ENCODE data around the gene MEN1. TPM values are rescaled to one million over a fixed set of nuclear protein-coding genes. Genes with fewer than 3 reads are reported as not detected.
A peak's percentile ranks its signal among the peaks of the same experiment; 100 is the strongest.

Gene MEN1
- total and polyA plus RNA-seq, 2 experiments from 2014 or later = 13.2 to 24.6 TPM

- no peaks in the 10 kb centered on the region for H3K9me2 ChIP-seq (ENCODE audit: insufficient read depth)
- H3K9ac ChIP-seq = peak overlapping the region; percentile 74
- H3K36me3 ChIP-seq (ENCODE audit: low read depth) = peaks cover 50% of the 10 kb centered on the region
- peaks cover 61% of the 10 kb centered on the region for H3K79me2 ChIP-seq (ENCODE audit: insufficient read depth)
- TF ChIP-seq EZH2 (IDR thresholded peaks at IDR 0.05; ENCODE audit: insufficient read depth, poor library complexity, severe bottlenecking) (no peak), EZH2phosphoT487 (IDR thresholded peaks at IDR 0.05; ENCODE audit: insufficient read depth, low read depth) (no peak)
- 69 to 73% methylated on average over 6 of the region's 6 CpGs for WGBS, 2 experiments (ENCODE audit: low coverage in 1 of 2, low lambda C conversion rate in 2 of 2, missing lambda C conversion rate in 2 of 2)
- H3K4me2 ChIP-seq (ENCODE audit: unreplicated experiment) = peak overlapping the region; percentile 98
- in situ Hi-C loops (cut with MboI) = no loop called here
- no peaks in the 10 kb centered on the region for H3K9me3 ChIP-seq (ENCODE audit: low read depth)
- peak overlapping the region; percentile 86 for H3K4me3 ChIP-seq
- peaks cover 25% of the 10 kb centered on the region for H3K4me1 ChIP-seq (ENCODE audit: insufficient read depth)
- H4K20me1 ChIP-seq (ENCODE audit: insufficient read depth) = peaks cover 48% of the 10 kb centered on the region; the same call in 1 of the 2 replicates
- no peaks in the 10 kb centered on the region for H3K27me3 ChIP-seq (replicated peaks; ENCODE audit: insufficient read depth)
- no peak for DNase-seq
- H3F3A ChIP-seq (ENCODE audit: insufficient read depth) = peaks cover 58% of the 10 kb centered on the region
- H3K27ac ChIP-seq = no peak overlapping the region
- H2AFZ ChIP-seq = no peak overlapping the region
These were observed 33.9 kb downstream of the MEN1 start for GRCh38 chr11:64776425-64776824.

GRCh38 chr11:64774144-64774543 is 36.2 kb downstream of the MEN1 start:
- DNase-seq = no peak
- Histone ChIP-seq H3K36me3 (ENCODE audit: low read depth) (peaks cover 73% of the 10 kb centered on the region), H3K9me3 (ENCODE audit: low read depth) (no peaks in the 10 kb centered on the region), H3K4me1 (ENCODE audit: insufficient read depth) (peaks cover 20% of the 10 kb centered on the region), H3K79me2 (ENCODE audit: insufficient read depth) (peaks cover 84% of the 10 kb centered on the region), H3K9me2 (ENCODE audit: insufficient read depth) (no peaks in the 10 kb centered on the region), H2AFZ (no peak overlapping the region), H3K4me2 (ENCODE audit: unreplicated experiment) (no peak overlapping the region), H4K20me1 (ENCODE audit: insufficient read depth) (peaks cover 52% of the 10 kb centered on the region; the same call in 1 of the 2 replicates), H3K27me3 (replicated peaks; ENCODE audit: insufficient read depth) (no peaks in the 10 kb centered on the region), H3K4me3 (no peak overlapping the region), H3F3A (ENCODE audit: insufficient read depth) (peaks cover 68% of the 10 kb centered on the region), H3K27ac (no peak overlapping the region), H3K9ac (no peak overlapping the region)
- no peak for TF ChIP-seq EZH2phosphoT487 (IDR thresholded peaks at IDR 0.05; ENCODE audit: insufficient read depth, low read depth)
- TF ChIP-seq EZH2 (IDR thresholded peaks at IDR 0.05; ENCODE audit: insufficient read depth, poor library complexity, severe bottlenecking) = no peak
- WGBS, 2 experiments (ENCODE audit: low coverage in 1 of 2, low lambda C conversion rate in 2 of 2, missing lambda C conversion rate in 2 of 2) = 90% methylated on average over 5 of the region's 5 CpGs
- in situ Hi-C loops (cut with MboI) = no loop called here

- 77 to 82% methylated on average over 3 of the region's 3 CpGs for WGBS, 2 experiments (ENCODE audit: low coverage in 1 of 2, low lambda C conversion rate in 2 of 2, missing lambda C conversion rate in 2 of 2)
- in situ Hi-C loops (cut with MboI) = no loop called here
- Histone ChIP-seq H3K9me3 (ENCODE audit: low read depth) (no peaks in the 10 kb centered on the region), H3K9ac (no peak overlapping the region), H3K4me2 (ENCODE audit: unreplicated experiment) (no peak overlapping the region), H2AFZ (no peak overlapping the region), H3K27me3 (replicated peaks; ENCODE audit: insufficient read depth) (no peaks in the 10 kb centered on the region), H3K9me2 (ENCODE audit: insufficient read depth) (no peaks in the 10 kb centered on the region), H3K4me3 (no peak overlapping the region), H4K20me1 (ENCODE audit: insufficient read depth) (peaks cover 52% of the 10 kb centered on the region; the same call in 1 of the 2 replicates), H3K79me2 (ENCODE audit: insufficient read depth) (peaks cover 93% of the 10 kb centered on the region), H3K4me1 (ENCODE audit: insufficient read depth) (peaks cover 20% of the 10 kb centered on the region), H3F3A (ENCODE audit: insufficient read depth) (peaks cover 84% of the 10 kb centered on the region), H3K36me3 (ENCODE audit: low read depth) (peaks cover 88% of the 10 kb centered on the region), H3K27ac (0 out of 2 replicates have a peak overlapping the region, but pooled peaks have one; percentile 3)
- DNase-seq = peak; percentile 33
- TF ChIP-seq EZH2phosphoT487 (IDR thresholded peaks at IDR 0.05; ENCODE audit: insufficient read depth, low read depth) (no peak), EZH2 (IDR thresholded peaks at IDR 0.05; ENCODE audit: insufficient read depth, poor library complexity, severe bottlenecking) (no peak)
These were observed 37.9 kb downstream of the MEN1 start for GRCh38 chr11:64772303-64773018.

- H3K4me2 ChIP-seq (ENCODE audit: unreplicated experiment) = no peak overlapping the region
- peaks cover 46% of the 10 kb centered on the region; the same call in 1 of the 2 replicates for H4K20me1 ChIP-seq (ENCODE audit: insufficient read depth)
These were observed 38.5 kb downstream of the MEN1 start for GRCh38 chr11:64771861-64772260.

More at GRCh38 chr11:64771861-64772260, 38.5 kb downstream of the MEN1 start:
- H3K36me3 ChIP-seq (ENCODE audit: low read depth) = peaks cover 94% of the 10 kb centered on the region
- no peak for DNase-seq
- H3K79me2 ChIP-seq (ENCODE audit: insufficient read depth) = peaks cover 93% of the 10 kb centered on the region
- no peak overlapping the region for H3K9ac ChIP-seq
- no peak overlapping the region for H2AFZ ChIP-seq
- H3K9me3 ChIP-seq (ENCODE audit: low read depth) = no peaks in the 10 kb centered on the region
- peaks cover 18% of the 10 kb centered on the region for H3K4me1 ChIP-seq (ENCODE audit: insufficient read depth)
- 0 out of 2 replicates have a peak overlapping the region, but pooled peaks have one; percentile 3 for H3K27ac ChIP-seq
- 59 to 68% methylated on average over 2 of the region's 2 CpGs for WGBS, 2 experiments (ENCODE audit: low coverage in 1 of 2, low lambda C conversion rate in 2 of 2, missing lambda C conversion rate in 2 of 2)
- in situ Hi-C loops (cut with MboI) = no loop called here
- H3F3A ChIP-seq (ENCODE audit: insufficient read depth) = peaks cover 79% of the 10 kb centered on the region
- TF ChIP-seq EZH2phosphoT487 (IDR thresholded peaks at IDR 0.05; ENCODE audit: insufficient read depth, low read depth) = no peak
- TF ChIP-seq EZH2 (IDR thresholded peaks at IDR 0.05; ENCODE audit: insufficient read depth, poor library complexity, severe bottlenecking) = no peak
- H3K9me2 ChIP-seq (ENCODE audit: insufficient read depth) = no peaks in the 10 kb centered on the region
- no peaks in the 10 kb centered on the region for H3K27me3 ChIP-seq (replicated peaks; ENCODE audit: insufficient read depth)
- H3K4me3 ChIP-seq = no peak overlapping the region
